ENCODE data around the gene HCFC1R1. TPM values are rescaled to one million over a fixed set of nuclear protein-coding genes. Genes with fewer than 3 reads are reported as not detected.
A peak's percentile ranks its signal among the peaks of the same experiment; 100 is the strongest.

The HCFC1R1 gene
- total RNA-seq, 1 experiment from 2014 or later: 46.6 TPM

- no TSS peak for BruUV-seq (replicated peaks)
- CTCF ChIA-PET: no interaction called here
- TF ChIP-seq CTCF (conservative IDR thresholded peaks at IDR 0.05; ENCODE audit: low read depth, low read length) (no peak), EZH2 (IDR thresholded peaks at IDR 0.05; ENCODE audit: borderline replicate concordance, low read depth, low read length, poor library complexity, severe bottlenecking) (no peak)
- H3K4me1 ChIP-seq (ENCODE audit: insufficient read depth, low read length, poor library complexity, severe bottlenecking): peaks cover 19% of the 10 kb centered on the region
- intact Hi-C loops (cut with micrococcal nuclease; ENCODE audit: unreplicated experiment): no loop called here
- no peaks in the 10 kb centered on the region for H3K27me3 ChIP-seq (replicated peaks; ENCODE audit: insufficient read depth, low read depth, low read length, poor library complexity)
- POLR2A ChIA-PET (ENCODE audit: low non-redundant PET): no interaction called here
- peak overlapping the region; percentile 37 for H3K27ac ChIP-seq (ENCODE audit: low read depth, low read length, poor library complexity, severe bottlenecking)
- DNase-seq (ENCODE audit: low spot score): peak; percentile 50
- H3K36me3 ChIP-seq (ENCODE audit: insufficient read depth, low read length, poor library complexity, severe bottlenecking): peaks cover 50% of the 10 kb centered on the region
- H3K4me3 ChIP-seq (ENCODE audit: low read depth, low read length, poor library complexity, severe bottlenecking): no peak overlapping the region
- H3K9me3 ChIP-seq (ENCODE audit: low read depth, low read length, poor library complexity, severe bottlenecking): no peaks in the 10 kb centered on the region
These were observed 50.6 kb downstream of the HCFC1R1 start for GRCh38 chr16:2973093-2973492.

Other genes starting within 250 kb of the HCFC1R1 start
- 188 and 206 TPM in 2 replicates for gene ELOB, start 246.7 kb downstream of the HCFC1R1 start, total RNA-seq (2021)
- gene PRSS33, start 236.4 kb downstream of the HCFC1R1 start, total RNA-seq (2021): not detected in 2 replicates
- not detected in 2 replicates for gene PRSS41, start 225.5 kb downstream of the HCFC1R1 start, total RNA-seq (2021)
- gene PRSS21, start 206.7 kb downstream of the HCFC1R1 start, total RNA-seq (2021): not detected in 2 replicates
- gene ZG16B, start 193.6 kb downstream of the HCFC1R1 start, total RNA-seq (2021): not detected in 2 replicates
- not detected in 2 replicates for gene PRSS22, start 165.8 kb downstream of the HCFC1R1 start, total RNA-seq (2021)
- gene FLYWCH2, start 140.7 kb downstream of the HCFC1R1 start, total RNA-seq (2021): 23.9 and 28.5 TPM in 2 replicates
- 46.8 and 47.0 TPM in 2 replicates for gene FLYWCH1, start 112.0 kb downstream of the HCFC1R1 start, total RNA-seq (2021)
- gene KREMEN2, start 59.7 kb downstream of the HCFC1R1 start, total RNA-seq (2021): 0.49 and 1.6 TPM in 2 replicates
- gene PAQR4, start 54.6 kb downstream of the HCFC1R1 start, total RNA-seq (2021): 46.5 and 49.7 TPM in 2 replicates
- 120 and 128 TPM in 2 replicates for gene PKMYT1, start 43.5 kb downstream of the HCFC1R1 start, total RNA-seq (2021)
- not detected in 2 replicates for gene CLDN9, start 11.0 kb downstream of the HCFC1R1 start, total RNA-seq (2021)
- 0.21 and 0.31 TPM in 2 replicates for gene CLDN6, start 5.8 kb downstream of the HCFC1R1 start, total RNA-seq (2021)
- gene TNFRSF12A, start 3.6 kb downstream of the HCFC1R1 start, total RNA-seq (2021): 23.7 and 39.5 TPM in 2 replicates
- 52.5 and 59.3 TPM in 2 replicates for gene THOC6, start 93 bp upstream of the HCFC1R1 start, total RNA-seq (2021)
- not detected in 2 replicates for gene BICDL2, start 13.0 kb upstream of the HCFC1R1 start, total RNA-seq (2021)
- 0.80 and 1.3 TPM in 2 replicates for gene MMP25, start 22.6 kb upstream of the HCFC1R1 start, total RNA-seq (2021)
- 4.5 and 7.7 TPM in 2 replicates for gene IL32, start 41.7 kb upstream of the HCFC1R1 start, total RNA-seq (2021)
- not detected in 2 replicates for gene ZSCAN10, start 75.4 kb upstream of the HCFC1R1 start, total RNA-seq (2021)
- 16.8 and 19.0 TPM in 2 replicates for gene ZNF205, start 88.6 kb upstream of the HCFC1R1 start, total RNA-seq (2021)
- 16.0 and 16.1 TPM in 2 replicates for gene ZNF213, start 111.1 kb upstream of the HCFC1R1 start, total RNA-seq (2021)
- gene OR1F1, start 164.3 kb upstream of the HCFC1R1 start, total RNA-seq (2021): not detected in 2 replicates
- 10.8 and 13.0 TPM in 2 replicates for gene ZNF200, start 211.2 kb upstream of the HCFC1R1 start, total RNA-seq (2021)
- gene MEFV, start 232.7 kb upstream of the HCFC1R1 start, total RNA-seq (2021): not detected in 2 replicates

Data from A673 (cell line).